Measurements from ENCODE around the gene HBA2.
"Not testable (repeated sequence)": the region's sequence is repeated elsewhere in the genome, so short reads cannot be mapped to it uniquely, and the experiment has no call there.

Gene HBA2

GRCh38 chr16:164827-165538 is 7.7 kb upstream of the HBA2 start:
- Histone ChIP-seq H3K36me3 (ENCODE audit: control insufficient read depth, insufficient read depth, low read length) (no peaks in the 10 kb centered on the region), H3K27me3 (ENCODE audit: control insufficient read depth, insufficient read depth, low read length, poor library complexity, severe bottlenecking) (peaks cover 83% of the 10 kb centered on the region), H3K9me3 (ENCODE audit: control insufficient read depth, low read length) (no peaks in the 10 kb centered on the region), H3K4me3 (ENCODE audit: insufficient read depth, low read depth, low read length) (no peak overlapping the region), H3K4me1 (ENCODE audit: control insufficient read depth, insufficient read depth, low read length) (peaks cover 13% of the 10 kb centered on the region), H3K27ac (ENCODE audit: insufficient read depth, low read depth, low read length, poor library complexity, severe bottlenecking) (no peak overlapping the region)
- WGBS, 2 experiments = 2% methylated on average over 52 to 74 of the region's 77 CpGs

GRCh38 chr16:165539-166374 is 6.9 kb upstream of the HBA2 start, which contains the start of gene HBM:
HBM (plus strand) TSS chr16:165978; CDS start chr16:165998, 20 bp downstream.
- Histone ChIP-seq H3K27ac (ENCODE audit: insufficient read depth, low read depth, low read length, poor library complexity, severe bottlenecking) (no peak within 1 kb of the TSS), H3K4me1 (ENCODE audit: control insufficient read depth, insufficient read depth, low read length) (peaks cover 13% of the 10 kb centered on the region), H3K27me3 (ENCODE audit: control insufficient read depth, insufficient read depth, low read length, poor library complexity, severe bottlenecking) (peaks cover 89% of the 10 kb centered on the region), H3K36me3 (ENCODE audit: control insufficient read depth, insufficient read depth, low read length) (no peaks in the 10 kb centered on the region), H3K9me3 (ENCODE audit: control insufficient read depth, low read length) (no peaks in the 10 kb centered on the region), H3K4me3 (ENCODE audit: insufficient read depth, low read depth, low read length) (no peak within 1 kb of the TSS)
- WGBS, 2 experiments = 6 to 7% methylated on average over 75 of the region's 75 CpGs

DNA sequence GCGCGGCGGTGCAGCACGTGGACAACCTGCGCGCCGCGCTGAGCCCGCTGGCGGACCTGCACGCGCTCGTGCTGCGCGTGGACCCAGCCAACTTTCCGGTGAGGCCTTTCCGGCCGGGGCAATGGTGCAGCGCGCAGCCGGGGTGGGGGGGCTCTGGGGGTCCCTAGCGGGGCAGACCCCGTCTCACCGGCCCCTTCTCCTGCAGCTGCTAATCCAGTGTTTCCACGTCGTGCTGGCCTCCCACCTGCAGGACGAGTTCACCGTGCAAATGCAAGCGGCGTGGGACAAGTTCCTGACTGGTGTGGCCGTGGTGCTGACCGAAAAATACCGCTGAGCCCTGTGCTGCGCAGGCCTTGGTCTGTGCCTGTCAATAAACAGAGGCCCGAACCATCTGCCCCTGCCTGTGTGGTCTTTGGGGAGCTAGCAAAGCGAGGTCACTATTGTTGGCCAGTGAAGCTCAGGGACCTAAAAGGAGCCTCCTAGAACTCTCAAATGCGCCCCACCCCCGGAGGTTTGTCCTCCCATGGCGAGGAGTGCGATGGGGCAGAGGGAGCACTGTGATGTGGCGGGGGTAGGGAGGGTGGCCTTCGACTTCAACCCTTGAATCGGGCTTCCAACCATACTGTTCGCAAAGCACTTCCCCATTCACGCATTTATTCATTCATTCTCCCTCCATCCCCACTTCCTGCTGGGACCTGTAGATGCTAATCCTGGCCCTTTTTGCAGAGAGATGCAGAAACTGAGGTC is 6.1 kb upstream of the HBA2 start:
- WGBS, 2 experiments = 14 to 15% methylated on average over 45 of the region's 45 CpGs
- no peaks in the 10 kb centered on the region for H3K9me3 ChIP-seq (ENCODE audit: control insufficient read depth, low read length)
- H3K4me1 ChIP-seq (ENCODE audit: control insufficient read depth, insufficient read depth, low read length) = peaks cover 13% of the 10 kb centered on the region
- H3K4me3 ChIP-seq (ENCODE audit: insufficient read depth, low read depth, low read length) = no peak overlapping the region
- H3K27ac ChIP-seq (ENCODE audit: insufficient read depth, low read depth, low read length, poor library complexity, severe bottlenecking) = no peak overlapping the region
- no peaks in the 10 kb centered on the region for H3K36me3 ChIP-seq (ENCODE audit: control insufficient read depth, insufficient read depth, low read length)
- peaks cover 89% of the 10 kb centered on the region for H3K27me3 ChIP-seq (ENCODE audit: control insufficient read depth, insufficient read depth, low read length, poor library complexity, severe bottlenecking)

GRCh38 chr16:167122-167690 is 5.5 kb upstream of the HBA2 start:
- H3K27me3 ChIP-seq (ENCODE audit: control insufficient read depth, insufficient read depth, low read length, poor library complexity, severe bottlenecking) = peaks cover 89% of the 10 kb centered on the region
- WGBS, 2 experiments = 30 to 31% methylated on average over 11 of the region's 11 CpGs
- no peaks in the 10 kb centered on the region for H3K9me3 ChIP-seq (ENCODE audit: control insufficient read depth, low read length)
- no peak overlapping the region for H3K27ac ChIP-seq (ENCODE audit: insufficient read depth, low read depth, low read length, poor library complexity, severe bottlenecking)
- H3K4me3 ChIP-seq (ENCODE audit: insufficient read depth, low read depth, low read length) = no peak overlapping the region
- peaks cover 13% of the 10 kb centered on the region for H3K4me1 ChIP-seq (ENCODE audit: control insufficient read depth, insufficient read depth, low read length)
- no peaks in the 10 kb centered on the region for H3K36me3 ChIP-seq (ENCODE audit: control insufficient read depth, insufficient read depth, low read length)

- no peak overlapping the region for H3K27ac ChIP-seq (ENCODE audit: insufficient read depth, low read depth, low read length, poor library complexity, severe bottlenecking)
- no peaks in the 10 kb centered on the region for H3K36me3 ChIP-seq (ENCODE audit: control insufficient read depth, insufficient read depth, low read length)
- peaks cover 13% of the 10 kb centered on the region for H3K4me1 ChIP-seq (ENCODE audit: control insufficient read depth, insufficient read depth, low read length)
- no peaks in the 10 kb centered on the region for H3K9me3 ChIP-seq (ENCODE audit: control insufficient read depth, low read length)
- 80 to 82% methylated on average over 6 of the region's 6 CpGs for WGBS, 2 experiments
- peaks cover 83% of the 10 kb centered on the region for H3K27me3 ChIP-seq (ENCODE audit: control insufficient read depth, insufficient read depth, low read length, poor library complexity, severe bottlenecking)
- H3K4me3 ChIP-seq (ENCODE audit: insufficient read depth, low read depth, low read length) = no peak overlapping the region
Measured at GRCh38 chr16:168424-168823, 4.3 kb upstream of the HBA2 start.

- peaks cover 13% of the 10 kb centered on the region for H3K4me1 ChIP-seq (ENCODE audit: control insufficient read depth, insufficient read depth, low read length)
- 61 to 63% methylated on average over 3 of the region's 3 CpGs for WGBS, 2 experiments
- H3K9me3 ChIP-seq (ENCODE audit: control insufficient read depth, low read length) = no peaks in the 10 kb centered on the region
- no peaks in the 10 kb centered on the region for H3K36me3 ChIP-seq (ENCODE audit: control insufficient read depth, insufficient read depth, low read length)
- H3K4me3 ChIP-seq (ENCODE audit: insufficient read depth, low read depth, low read length) = no peak overlapping the region
- H3K27me3 ChIP-seq (ENCODE audit: control insufficient read depth, insufficient read depth, low read length, poor library complexity, severe bottlenecking) = peaks cover 86% of the 10 kb centered on the region
- no peak overlapping the region for H3K27ac ChIP-seq (ENCODE audit: insufficient read depth, low read depth, low read length, poor library complexity, severe bottlenecking)
Measured at GRCh38 chr16:169014-169413, 3.7 kb upstream of the HBA2 start.

DNA sequence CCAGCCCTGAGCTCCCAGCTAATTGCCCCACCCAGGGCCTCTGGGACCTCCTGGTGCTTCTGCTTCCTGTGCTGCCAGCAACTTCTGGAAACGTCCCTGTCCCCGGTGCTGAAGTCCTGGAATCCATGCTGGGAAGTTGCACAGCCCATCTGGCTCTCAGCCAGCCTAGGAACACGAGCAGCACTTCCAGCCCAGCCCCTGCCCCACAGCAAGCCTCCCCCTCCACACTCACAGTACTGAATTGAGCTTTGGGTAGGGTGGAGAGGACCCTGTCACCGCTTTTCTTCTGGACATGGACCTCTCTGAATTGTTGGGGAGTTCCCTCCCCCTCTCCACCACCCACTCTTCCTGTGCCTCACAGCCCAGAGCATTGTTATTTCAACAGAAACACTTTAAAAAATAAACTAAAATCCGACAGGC is 2.6 kb upstream of the HBA2 start:
- peaks cover 13% of the 10 kb centered on the region for H3K4me1 ChIP-seq (ENCODE audit: control insufficient read depth, insufficient read depth, low read length)
- not testable (repeated sequence) for H3K36me3 ChIP-seq (ENCODE audit: control insufficient read depth, insufficient read depth, low read length); H3K27ac ChIP-seq (ENCODE audit: insufficient read depth, low read depth, low read length, poor library complexity, severe bottlenecking); H3K4me3 ChIP-seq (ENCODE audit: insufficient read depth, low read depth, low read length); H3K9me3 ChIP-seq (ENCODE audit: control insufficient read depth, low read length)
- 4 to 5% methylated on average over 5 of the region's 5 CpGs for WGBS, 2 experiments
- peaks cover 93% of the 10 kb centered on the region for H3K27me3 ChIP-seq (ENCODE audit: control insufficient read depth, insufficient read depth, low read length, poor library complexity, severe bottlenecking)

DNA sequence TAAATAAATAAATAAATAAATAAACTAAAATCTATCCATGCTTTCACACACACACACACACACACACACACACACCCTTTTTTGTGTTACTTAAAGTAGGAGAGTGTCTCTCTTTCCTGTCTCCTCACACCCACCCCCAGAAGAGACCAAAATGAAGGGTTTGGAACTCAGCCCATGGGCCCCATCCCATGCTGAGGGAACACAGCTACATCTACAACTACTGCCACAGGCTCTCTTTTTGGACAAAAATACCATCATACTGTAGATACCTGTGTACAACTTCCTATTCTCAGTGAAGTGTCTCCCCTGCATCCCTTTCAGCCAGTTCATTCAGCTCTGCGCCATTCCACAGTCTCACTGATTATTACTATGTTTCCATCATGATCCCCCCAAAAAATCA is 1.9 kb upstream of the HBA2 start:
- Histone ChIP-seq H3K27me3 (ENCODE audit: control insufficient read depth, insufficient read depth, low read length, poor library complexity, severe bottlenecking) (peaks cover 93% of the 10 kb centered on the region), H3K27ac (ENCODE audit: insufficient read depth, low read depth, low read length, poor library complexity, severe bottlenecking) (no peak overlapping the region), H3K4me3 (ENCODE audit: insufficient read depth, low read depth, low read length) (no peak overlapping the region), H3K9me3 (ENCODE audit: control insufficient read depth, low read length) (no peaks in the 10 kb centered on the region), H3K36me3 (ENCODE audit: control insufficient read depth, insufficient read depth, low read length) (no peaks in the 10 kb centered on the region), H3K4me1 (ENCODE audit: control insufficient read depth, insufficient read depth, low read length) (peaks cover 8% of the 10 kb centered on the region)
- 91 to 100% methylated on average over 1 of the region's 1 CpG for WGBS, 2 experiments

GRCh38 chr16:173211-173854 is 657 bp downstream of the HBA2 start:
- not testable (repeated sequence) for H3K4me1 ChIP-seq (ENCODE audit: control insufficient read depth, insufficient read depth, low read length); H3K9me3 ChIP-seq (ENCODE audit: control insufficient read depth, low read length); H3K36me3 ChIP-seq (ENCODE audit: control insufficient read depth, insufficient read depth, low read length); H3K27ac ChIP-seq (ENCODE audit: insufficient read depth, low read depth, low read length, poor library complexity, severe bottlenecking); H3K4me3 ChIP-seq (ENCODE audit: insufficient read depth, low read depth, low read length)
- peaks cover 91% of the 10 kb centered on the region for H3K27me3 ChIP-seq (ENCODE audit: control insufficient read depth, insufficient read depth, low read length, poor library complexity, severe bottlenecking)
- WGBS, 2 experiments = 13 to 16% methylated on average over 30 of the region's 44 CpGs
